Measurements from ENCODE around the gene REC8. TPM values are rescaled to one million over a fixed set of nuclear protein-coding genes. Genes with fewer than 3 reads are reported as not detected.

Gene REC8
- total and polyA plus RNA-seq, 2 of the 13 experiments (the other 11 are each of a cell fraction or from before 2014, with no cell fraction given), result 3.4 to 14.7 TPM

DNA sequence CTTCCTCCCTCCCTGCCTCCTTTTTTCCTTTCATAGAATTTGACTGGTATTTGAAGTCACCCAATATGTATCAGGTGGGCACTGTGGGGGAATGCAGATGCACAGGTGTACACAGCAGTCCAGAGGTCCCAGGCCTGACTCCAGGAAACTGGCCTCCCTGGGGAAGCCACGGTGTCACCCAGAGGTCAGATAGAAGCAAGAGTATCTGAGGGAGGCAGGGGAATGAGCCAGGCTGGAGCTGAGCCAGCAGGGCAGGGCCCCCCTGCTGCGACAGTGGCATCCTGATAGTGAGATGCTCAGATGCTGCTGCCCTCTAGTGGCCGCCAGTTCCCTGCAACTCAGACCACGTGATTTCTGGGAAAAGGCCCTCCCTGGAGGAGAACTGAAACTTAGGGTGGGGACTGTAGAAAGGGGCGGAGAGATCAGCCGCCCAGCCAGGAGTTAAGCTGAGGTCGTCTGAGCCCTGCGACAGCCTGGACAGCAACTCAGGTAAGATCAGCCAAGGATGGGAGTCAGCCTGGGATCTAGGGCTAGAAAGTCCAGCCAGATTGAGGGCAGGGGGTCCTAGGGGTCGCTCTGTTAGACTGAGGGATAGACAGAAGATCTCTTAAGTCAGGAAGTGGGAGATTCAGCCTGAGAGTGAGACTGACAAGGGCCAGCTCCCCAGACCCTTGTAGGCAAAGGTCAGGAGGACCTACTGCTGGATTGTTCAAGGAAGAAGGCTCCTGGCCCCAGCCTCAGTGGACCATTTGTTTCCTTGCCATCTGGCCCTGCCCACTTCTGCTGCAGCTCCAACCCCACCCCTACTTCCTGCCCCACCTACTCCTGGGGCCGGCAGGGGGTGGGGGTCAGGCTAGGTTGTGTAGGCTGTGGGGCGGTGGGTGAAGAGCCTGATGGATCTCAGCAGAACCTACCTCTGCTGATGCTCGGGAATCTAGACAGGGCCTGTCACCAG is 10.8 kb upstream of the REC8 start, which contains the start of gene IRF9 (continued):
- peak; percentile 95; the same call in 1 of the 2 replicates for TF ChIP-seq PHF21A (CRISPR knock-in tag; IDR thresholded peaks at IDR 0.05)
- peak; percentile 91 for TF ChIP-seq ZSCAN22 (CRISPR knock-in tag; IDR thresholded peaks at IDR 0.05)
- no peak for TF ChIP-seq MAFG (CRISPR knock-in tag; IDR thresholded peaks at IDR 0.05)
- TF ChIP-seq, protein P1, sequence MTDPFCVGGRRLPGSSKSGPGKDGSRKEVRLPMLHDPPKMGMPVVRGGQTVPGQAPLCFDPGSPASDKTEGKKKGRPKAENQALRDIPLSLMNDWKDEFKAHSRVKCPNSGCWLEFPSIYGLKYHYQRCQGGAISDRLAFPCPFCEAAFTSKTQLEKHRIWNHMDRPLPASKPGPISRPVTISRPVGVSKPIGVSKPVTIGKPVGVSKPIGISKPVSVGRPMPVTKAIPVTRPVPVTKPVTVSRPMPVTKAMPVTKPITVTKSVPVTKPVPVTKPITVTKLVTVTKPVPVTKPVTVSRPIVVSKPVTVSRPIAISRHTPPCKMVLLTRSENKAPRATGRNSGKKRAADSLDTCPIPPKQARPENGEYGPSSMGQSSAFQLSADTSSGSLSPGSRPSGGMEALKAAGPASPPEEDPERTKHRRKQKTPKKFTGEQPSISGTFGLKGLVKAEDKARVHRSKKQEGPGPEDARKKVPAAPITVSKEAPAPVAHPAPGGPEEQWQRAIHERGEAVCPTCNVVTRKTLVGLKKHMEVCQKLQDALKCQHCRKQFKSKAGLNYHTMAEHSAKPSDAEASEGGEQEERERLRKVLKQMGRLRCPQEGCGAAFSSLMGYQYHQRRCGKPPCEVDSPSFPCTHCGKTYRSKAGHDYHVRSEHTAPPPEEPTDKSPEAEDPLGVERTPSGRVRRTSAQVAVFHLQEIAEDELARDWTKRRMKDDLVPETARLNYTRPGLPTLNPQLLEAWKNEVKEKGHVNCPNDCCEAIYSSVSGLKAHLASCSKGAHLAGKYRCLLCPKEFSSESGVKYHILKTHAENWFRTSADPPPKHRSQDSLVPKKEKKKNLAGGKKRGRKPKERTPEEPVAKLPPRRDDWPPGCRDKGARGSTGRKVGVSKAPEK (CRISPR knock-in tag; IDR thresholded peaks at IDR 0.05; ENCODE audit: borderline replicate concordance), result no peak; the same call in 1 of the 2 replicates
- peak in 1 of 2 experiments; percentile 66; a peak in 2 of 4 replicates for TF ChIP-seq POLR2A (IDR thresholded peaks at IDR 0.05; ENCODE audit: insufficient read depth in 1 of 2, low read depth in 2 of 2, low read length in 2 of 2)
- peak; percentile 68; the same call in 1 of the 2 replicates for TF ChIP-seq ZNF879 (CRISPR knock-in tag; IDR thresholded peaks at IDR 0.05)
- no peak for TF ChIP-seq SIN3B (IDR thresholded peaks at IDR 0.05; ENCODE audit: low read length)
- peak; percentile 91 for TF ChIP-seq ZBED4 (CRISPR knock-in tag; IDR thresholded peaks at IDR 0.05; ENCODE audit: borderline replicate concordance)
- peak; percentile 98 for TF ChIP-seq MEF2D (CRISPR knock-in tag; IDR thresholded peaks at IDR 0.05)
- TF ChIP-seq PRDM15 (CRISPR knock-in tag; IDR thresholded peaks at IDR 0.05), result peak; percentile 71; the same call in 1 of the 2 replicates
- no peak for TF ChIP-seq SYNCRIP (IDR thresholded peaks at IDR 0.05; ENCODE audit: insufficient read depth, low read depth, low read length)
- TF ChIP-seq ZNF558 (CRISPR knock-in tag; IDR thresholded peaks at IDR 0.05; ENCODE audit: borderline replicate concordance), result no peak
- TF ChIP-seq, protein P2, sequence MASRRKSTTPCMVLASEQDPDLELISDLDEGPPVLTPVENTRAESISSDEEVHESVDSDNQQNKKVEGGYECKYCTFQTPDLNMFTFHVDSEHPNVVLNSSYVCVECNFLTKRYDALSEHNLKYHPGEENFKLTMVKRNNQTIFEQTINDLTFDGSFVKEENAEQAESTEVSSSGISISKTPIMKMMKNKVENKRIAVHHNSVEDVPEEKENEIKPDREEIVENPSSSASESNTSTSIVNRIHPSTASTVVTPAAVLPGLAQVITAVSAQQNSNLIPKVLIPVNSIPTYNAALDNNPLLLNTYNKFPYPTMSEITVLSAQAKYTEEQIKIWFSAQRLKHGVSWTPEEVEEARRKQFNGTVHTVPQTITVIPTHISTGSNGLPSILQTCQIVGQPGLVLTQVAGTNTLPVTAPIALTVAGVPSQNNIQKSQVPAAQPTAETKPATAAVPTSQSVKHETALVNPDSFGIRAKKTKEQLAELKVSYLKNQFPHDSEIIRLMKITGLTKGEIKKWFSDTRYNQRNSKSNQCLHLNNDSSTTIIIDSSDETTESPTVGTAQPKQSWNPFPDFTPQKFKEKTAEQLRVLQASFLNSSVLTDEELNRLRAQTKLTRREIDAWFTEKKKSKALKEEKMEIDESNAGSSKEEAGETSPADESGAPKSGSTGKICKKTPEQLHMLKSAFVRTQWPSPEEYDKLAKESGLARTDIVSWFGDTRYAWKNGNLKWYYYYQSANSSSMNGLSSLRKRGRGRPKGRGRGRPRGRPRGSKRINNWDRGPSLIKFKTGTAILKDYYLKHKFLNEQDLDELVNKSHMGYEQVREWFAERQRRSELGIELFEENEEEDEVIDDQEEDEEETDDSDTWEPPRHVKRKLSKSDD (CRISPR knock-in tag; IDR thresholded peaks at IDR 0.05; ENCODE audit: low read depth), result peak; percentile 96
- TF ChIP-seq MZF1 (CRISPR knock-in tag; IDR thresholded peaks at IDR 0.05; ENCODE audit: borderline replicate concordance), result 0 out of 2 replicates have a peak, but pooled peaks have one; percentile 23

Measured in HepG2 (cell line).